ENCODE results near the gene PTPRA. TPM values are rescaled to one million over a fixed set of nuclear protein-coding genes. Genes with fewer than 3 reads are reported as not detected.
A peak's percentile ranks its signal among the peaks of the same experiment; 100 is the strongest.

The PTPRA gene
- total RNA-seq, 1 experiment from 2014 or later, result 22.1 TPM

GRCh38 chr20:2840138-2840966 is 32.9 kb upstream of the PTPRA start, which contains the start of the genes PCED1A and VPS16:
Gene PCED1A, minus strand, starts transcription at chr20:2840655. Its CDS starts 743 bp downstream, at chr20:2839912.
Gene VPS16, plus strand, starts transcription at chr20:2840745. Its CDS starts 30 bp downstream, at chr20:2840775.
- peak; percentile 98 for DNase-seq
- H3K36me3 ChIP-seq (replicated peaks; ENCODE audit: control insufficient read depth, insufficient read depth, low read length), result no peaks in the 10 kb centered on the region; the same call in 1 of the 2 replicates
- peaks cover 14% of the 10 kb centered on the region for H3K27me3 ChIP-seq (ENCODE audit: control insufficient read depth, insufficient read depth, low read length)
- peak within 1 kb of the TSS; percentile 75 for H3K4me3 ChIP-seq (ENCODE audit: insufficient read depth, low read depth, low read length)

GRCh38 chr20:2840967-2841531 is 32.2 kb upstream of the PTPRA start:
- Histone ChIP-seq H3K4me3 (ENCODE audit: insufficient read depth, low read depth, low read length) (peak overlapping the region; percentile 75), H3K27me3 (ENCODE audit: control insufficient read depth, insufficient read depth, low read length) (peaks cover 14% of the 10 kb centered on the region), H3K36me3 (replicated peaks; ENCODE audit: control insufficient read depth, insufficient read depth, low read length) (no peaks in the 10 kb centered on the region; the same call in 1 of the 2 replicates)
- peak; percentile 80 for DNase-seq

- no peak for DNase-seq
- Histone ChIP-seq H3K4me3 (ENCODE audit: insufficient read depth, low read depth, low read length) (no peak overlapping the region), H3K27me3 (ENCODE audit: control insufficient read depth, insufficient read depth, low read length) (no peaks in the 10 kb centered on the region), H3K36me3 (replicated peaks; ENCODE audit: control insufficient read depth, insufficient read depth, low read length) (no peaks in the 10 kb centered on the region)
Measured at GRCh38 chr20:2845607-2846006, 27.7 kb upstream of the PTPRA start.

- H3K27me3 ChIP-seq (ENCODE audit: control insufficient read depth, insufficient read depth, low read length), result no peaks in the 10 kb centered on the region
- H3K4me3 ChIP-seq (ENCODE audit: insufficient read depth, low read depth, low read length), result no peak overlapping the region
- no peak for DNase-seq
- no peaks in the 10 kb centered on the region for H3K36me3 ChIP-seq (replicated peaks; ENCODE audit: control insufficient read depth, insufficient read depth, low read length)
Measured at GRCh38 chr20:2846698-2847097, 26.6 kb upstream of the PTPRA start.

GRCh38 chr20:2847802-2848201 is 25.5 kb upstream of the PTPRA start:
- no peak for DNase-seq
- no peaks in the 10 kb centered on the region for H3K27me3 ChIP-seq (ENCODE audit: control insufficient read depth, insufficient read depth, low read length)
- H3K36me3 ChIP-seq (replicated peaks; ENCODE audit: control insufficient read depth, insufficient read depth, low read length), result no peaks in the 10 kb centered on the region
- H3K4me3 ChIP-seq (ENCODE audit: insufficient read depth, low read depth, low read length), result no peak overlapping the region

- Histone ChIP-seq H3K36me3 (replicated peaks; ENCODE audit: control insufficient read depth, insufficient read depth, low read length) (no peaks in the 10 kb centered on the region), H3K4me3 (ENCODE audit: insufficient read depth, low read depth, low read length) (no peak overlapping the region), H3K27me3 (ENCODE audit: control insufficient read depth, insufficient read depth, low read length) (no peaks in the 10 kb centered on the region)
- no peak for DNase-seq
Measured at GRCh38 chr20:2849529-2849928, 23.8 kb upstream of the PTPRA start.

- no peaks in the 10 kb centered on the region for H3K36me3 ChIP-seq (replicated peaks; ENCODE audit: control insufficient read depth, insufficient read depth, low read length)
- no peaks in the 10 kb centered on the region for H3K27me3 ChIP-seq (ENCODE audit: control insufficient read depth, insufficient read depth, low read length)
- no peak for DNase-seq
- no peak overlapping the region for H3K4me3 ChIP-seq (ENCODE audit: insufficient read depth, low read depth, low read length)
Measured at GRCh38 chr20:2851086-2851485, 22.2 kb upstream of the PTPRA start.

- Histone ChIP-seq H3K4me3 (ENCODE audit: insufficient read depth, low read depth, low read length) (no peak overlapping the region), H3K36me3 (replicated peaks; ENCODE audit: control insufficient read depth, insufficient read depth, low read length) (no peaks in the 10 kb centered on the region), H3K27me3 (ENCODE audit: control insufficient read depth, insufficient read depth, low read length) (no peaks in the 10 kb centered on the region)
- DNase-seq, result no peak
Measured at GRCh38 chr20:2858591-2858990, 14.7 kb upstream of the PTPRA start.

GRCh38 chr20:2859330-2860121 is 13.8 kb upstream of the PTPRA start:
- no peaks in the 10 kb centered on the region for H3K27me3 ChIP-seq (ENCODE audit: control insufficient read depth, insufficient read depth, low read length)

GRCh38 chr20:2864626-2865025 is 8.7 kb upstream of the PTPRA start:
- no peaks in the 10 kb centered on the region for H3K36me3 ChIP-seq (replicated peaks; ENCODE audit: control insufficient read depth, insufficient read depth, low read length)
- no peak for DNase-seq
- no peaks in the 10 kb centered on the region for H3K27me3 ChIP-seq (ENCODE audit: control insufficient read depth, insufficient read depth, low read length)
- H3K4me3 ChIP-seq (ENCODE audit: insufficient read depth, low read depth, low read length), result no peak overlapping the region

More at GRCh38 chr20:2859330-2860121, 13.8 kb upstream of the PTPRA start:
- no peak for DNase-seq
- Histone ChIP-seq H3K4me3 (ENCODE audit: insufficient read depth, low read depth, low read length) (no peak overlapping the region), H3K36me3 (replicated peaks; ENCODE audit: control insufficient read depth, insufficient read depth, low read length) (no peaks in the 10 kb centered on the region)

GRCh38 chr20:2865101-2865500 is 8.2 kb upstream of the PTPRA start:
- no peaks in the 10 kb centered on the region for H3K36me3 ChIP-seq (replicated peaks; ENCODE audit: control insufficient read depth, insufficient read depth, low read length)
- no peak overlapping the region for H3K4me3 ChIP-seq (ENCODE audit: insufficient read depth, low read depth, low read length)

GRCh38 chr20:2865630-2866029 is 7.7 kb upstream of the PTPRA start:
- Histone ChIP-seq H3K36me3 (replicated peaks; ENCODE audit: control insufficient read depth, insufficient read depth, low read length) (no peaks in the 10 kb centered on the region), H3K4me3 (ENCODE audit: insufficient read depth, low read depth, low read length) (no peak overlapping the region), H3K27me3 (ENCODE audit: control insufficient read depth, insufficient read depth, low read length) (no peaks in the 10 kb centered on the region; the same call in 1 of the 2 replicates)
- DNase-seq, result peak; percentile 77

More at GRCh38 chr20:2865101-2865500, 8.2 kb upstream of the PTPRA start:
- no peak for DNase-seq
- H3K27me3 ChIP-seq (ENCODE audit: control insufficient read depth, insufficient read depth, low read length), result no peaks in the 10 kb centered on the region

GRCh38 chr20:2866236-2866635 is 7.0 kb upstream of the PTPRA start:
- H3K27me3 ChIP-seq (ENCODE audit: control insufficient read depth, insufficient read depth, low read length), result peaks cover 4% of the 10 kb centered on the region; the same call in 1 of the 2 replicates
- H3K36me3 ChIP-seq (replicated peaks; ENCODE audit: control insufficient read depth, insufficient read depth, low read length), result no peaks in the 10 kb centered on the region
- H3K4me3 ChIP-seq (ENCODE audit: insufficient read depth, low read depth, low read length), result no peak overlapping the region
- DNase-seq, result no peak

GRCh38 chr20:2867081-2867864 is 6.0 kb upstream of the PTPRA start:
- Histone ChIP-seq H3K27me3 (ENCODE audit: control insufficient read depth, insufficient read depth, low read length) (peaks cover 13% of the 10 kb centered on the region), H3K4me3 (ENCODE audit: insufficient read depth, low read depth, low read length) (no peak overlapping the region), H3K36me3 (replicated peaks; ENCODE audit: control insufficient read depth, insufficient read depth, low read length) (no peaks in the 10 kb centered on the region)
- DNase-seq, result no peak

All from H7 (cell line).